ENCODE results near the gene FKBP15.
"Not testable (repeated sequence)": the region's sequence is repeated elsewhere in the genome, so short reads cannot be mapped to it uniquely, and the experiment has no call there.

Gene FKBP15

GRCh38 chr9:113261917-113262671 is 41.0 kb upstream of the FKBP15 start:
- no peak overlapping the region for H3K4me3 ChIP-seq (ENCODE audit: low read depth, low read length)
- no peak for TF ChIP-seq CTCF (IDR thresholded peaks at IDR 0.05; ENCODE audit: low read depth, low read length)

GRCh38 chr9:113258282-113258681 is 37.2 kb upstream of the FKBP15 start:
- no peak overlapping the region for H3K4me3 ChIP-seq (ENCODE audit: low read depth, low read length)
- TF ChIP-seq CTCF (IDR thresholded peaks at IDR 0.05; ENCODE audit: low read depth, low read length) = no peak

GRCh38 chr9:113257863-113258262 is 36.8 kb upstream of the FKBP15 start:
- no peak for TF ChIP-seq CTCF (IDR thresholded peaks at IDR 0.05; ENCODE audit: low read depth, low read length)
- no peak overlapping the region for H3K4me3 ChIP-seq (ENCODE audit: low read depth, low read length)

GRCh38 chr9:113255438-113255837 is 34.4 kb upstream of the FKBP15 start:
- no peak for TF ChIP-seq CTCF (IDR thresholded peaks at IDR 0.05; ENCODE audit: low read depth, low read length)
- H3K4me3 ChIP-seq (ENCODE audit: low read depth, low read length) = no peak overlapping the region

- H3K4me3 ChIP-seq (ENCODE audit: low read depth, low read length) = no peak overlapping the region
- no peak for TF ChIP-seq CTCF (IDR thresholded peaks at IDR 0.05; ENCODE audit: low read depth, low read length)
Measured at GRCh38 chr9:113254991-113255390, 33.9 kb upstream of the FKBP15 start.

GRCh38 chr9:113250807-113251206 is 29.7 kb upstream of the FKBP15 start:
- no peak for TF ChIP-seq CTCF (IDR thresholded peaks at IDR 0.05; ENCODE audit: low read depth, low read length)
- H3K4me3 ChIP-seq (ENCODE audit: low read depth, low read length) = no peak overlapping the region

GRCh38 chr9:113249661-113250060 is 28.6 kb upstream of the FKBP15 start:
- H3K4me3 ChIP-seq (ENCODE audit: low read depth, low read length) = not testable (repeated sequence)

GRCh38 chr9:113247640-113248039 is 26.6 kb upstream of the FKBP15 start:
- no peak for TF ChIP-seq CTCF (IDR thresholded peaks at IDR 0.05; ENCODE audit: low read depth, low read length)
- H3K4me3 ChIP-seq (ENCODE audit: low read depth, low read length) = no peak overlapping the region

Data from WI38 (cell line).